ENCODE measurements around the gene SYNE2.

GRCh38 chr14:64059454-64060198 is 206.8 kb downstream of the SYNE2 start:
- TF ChIP-seq GATA2 (IDR thresholded peaks at IDR 0.05; ENCODE audit: insufficient read depth, insufficient read length, low read depth, low read length) (no peak), CTCF (IDR thresholded peaks at IDR 0.05; ENCODE audit: extremely low read depth in 1 of 2, insufficient read depth in 1 of 2, low read depth in 1 of 2, low read length in 2 of 2) (no peak), POLR2AphosphoS5 (IDR thresholded peaks at IDR 0.05; ENCODE audit: insufficient read depth, low read depth, low read length) (no peak), POLR2A (IDR thresholded peaks at IDR 0.05; ENCODE audit: low read depth, low read length) (no peak), EZH2 (IDR thresholded peaks at IDR 0.05; ENCODE audit: borderline replicate concordance, low read depth, low read length, severe bottlenecking) (no peak)

All from endothelial cell of umbilical vein (primary cell).